AG10803 (cell line): Measurements from ENCODE around the gene PPA2.
A peak's percentile ranks its signal among the peaks of the same experiment; 100 is the strongest.

Experiments
- DNase-seq: peaks from one replicate; pipeline ENCODE4 v3.0.0; 2010; ENCODE audit warnings: low read depth
- H3K4me3 ChIP-seq: 2 replicates; pipeline ENCODE4 v1.5.1; 2011; ENCODE audit warnings: mild to moderate bottlenecking, low read length, control low read depth
- CTCF ChIP-seq: conservative IDR thresholded peaks from 2 replicates; pipeline ENCODE4 v1.5.1; 2011; ENCODE audit warnings: mild to moderate bottlenecking, low read length, control low read depth, inconsistent platforms

The PPA2 gene

GRCh38 chr4:105369988-105370387, 103.9 kb downstream of the PPA2 start:
- H3K4me3 ChIP-seq, result no peak overlapping the region
- no peak for TF ChIP-seq CTCF
- peak; percentile 9 for DNase-seq

GRCh38 chr4:105361053-105361452, 112.8 kb downstream of the PPA2 start:
- DNase-seq, result no peak
- no peak for TF ChIP-seq CTCF
- no peak overlapping the region for H3K4me3 ChIP-seq

- DNase-seq, result no peak
- H3K4me3 ChIP-seq, result no peak overlapping the region
- TF ChIP-seq CTCF, result no peak
These were observed 116.4 kb downstream of the PPA2 start for GRCh38 chr4:105357258-105357980.

- no peak overlapping the region for H3K4me3 ChIP-seq
- TF ChIP-seq CTCF, result no peak
- no peak for DNase-seq
These were observed 117.7 kb downstream of the PPA2 start for GRCh38 chr4:105356194-105356593.

GRCh38 chr4:105352826-105353225, 121.0 kb downstream of the PPA2 start:
- no peak for TF ChIP-seq CTCF
- DNase-seq, result no peak
- no peak overlapping the region for H3K4me3 ChIP-seq

GRCh38 chr4:105351861-105352260, 122.0 kb downstream of the PPA2 start:
- no peak for DNase-seq
- no peak overlapping the region for H3K4me3 ChIP-seq
- no peak for TF ChIP-seq CTCF

GRCh38 chr4:105350859-105351490, 122.9 kb downstream of the PPA2 start:
- TF ChIP-seq CTCF, result no peak
- DNase-seq, result peak; percentile 20
- H3K4me3 ChIP-seq, result no peak overlapping the region
